Measurements from ENCODE around the gene TRIP10.
"Not testable (repeated sequence)": the region's sequence is repeated elsewhere in the genome, so short reads cannot be mapped to it uniquely, and the experiment has no call there.

Gene TRIP10

DNA sequence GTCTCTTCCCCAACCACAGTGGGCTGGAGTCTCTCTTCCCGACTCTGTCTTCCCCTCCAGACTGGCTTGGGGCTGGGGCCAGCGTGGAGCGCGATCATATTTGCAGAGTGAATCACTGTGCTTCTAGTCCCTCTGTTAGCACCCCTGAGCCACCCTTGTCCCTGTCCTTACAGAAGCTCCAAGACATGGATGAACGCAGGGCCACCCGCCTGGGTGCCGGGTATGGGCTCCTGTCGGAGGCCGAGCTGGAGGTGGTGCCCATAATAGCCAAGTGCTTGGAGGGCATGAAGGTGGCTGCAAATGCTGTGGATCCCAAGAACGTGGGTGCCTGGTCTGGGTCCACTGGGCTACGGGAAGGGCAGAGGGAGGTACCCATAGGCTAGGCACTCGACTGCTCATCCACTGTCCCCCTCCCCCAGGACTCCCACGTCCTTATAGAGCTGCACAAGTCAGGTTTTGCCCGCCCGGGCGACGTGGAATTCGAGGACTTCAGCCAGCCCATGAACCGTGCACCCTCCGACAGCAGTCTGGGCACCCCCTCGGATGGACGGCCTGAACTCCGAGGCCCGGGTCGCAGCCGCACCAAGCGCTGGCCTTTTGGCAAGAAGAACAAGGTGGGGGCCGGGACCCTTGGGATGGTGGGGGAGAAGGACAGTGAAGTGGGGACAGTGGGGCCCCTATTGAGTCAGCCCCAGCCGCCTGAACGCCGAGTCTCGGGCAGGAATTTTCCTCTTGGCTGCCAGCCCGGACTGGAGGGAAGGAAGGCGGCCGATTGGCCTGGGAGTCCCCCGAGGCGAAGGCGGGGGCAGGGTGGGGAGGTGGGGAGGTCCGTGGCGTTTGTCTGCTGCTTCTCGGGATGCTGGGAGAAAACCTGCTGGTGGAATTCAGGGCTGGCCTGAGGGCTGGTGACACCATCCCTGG lies 5.2 kb downstream of the TRIP10 start:
- FAIRE-seq: no peak

DNA sequence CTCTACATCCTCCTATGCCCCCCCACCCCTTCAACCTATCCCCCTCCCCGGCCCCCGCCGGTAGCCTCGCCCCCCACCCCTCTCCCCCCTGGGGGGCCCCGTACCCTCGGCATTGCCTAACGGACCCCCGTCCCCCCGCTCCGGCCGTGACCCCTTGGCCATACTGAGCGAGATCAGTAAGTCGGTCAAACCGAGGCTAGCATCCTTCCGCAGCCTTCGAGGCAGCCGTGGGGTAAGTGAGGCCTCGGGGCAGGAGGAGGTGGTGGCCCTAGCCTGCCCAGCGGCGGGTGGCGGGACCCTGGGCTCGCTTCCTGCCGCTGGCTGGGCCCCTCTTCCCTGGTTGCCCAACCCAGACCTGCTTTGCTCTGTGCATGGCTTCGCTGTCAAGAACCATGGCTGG lies 6.5 kb downstream of the TRIP10 start:
- no peak for FAIRE-seq

DNA sequence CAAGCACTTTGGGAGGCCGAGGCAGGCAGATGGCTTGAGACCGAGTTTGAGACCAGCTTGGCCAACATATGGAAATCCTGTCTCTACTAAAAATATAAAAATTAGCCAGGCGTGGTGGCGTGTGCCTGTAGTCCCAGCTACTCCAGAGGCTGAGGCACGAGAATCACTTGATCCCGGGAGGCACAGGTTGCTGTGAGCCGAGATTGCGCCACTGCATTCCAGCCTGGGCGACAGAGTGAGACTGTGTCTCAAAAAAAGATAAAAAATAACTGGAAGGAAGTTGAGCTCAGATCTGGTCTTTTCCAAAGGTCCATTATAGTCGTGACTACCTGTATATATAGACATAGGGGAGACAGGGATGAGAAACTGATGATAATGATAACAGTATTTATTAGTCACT lies 9.1 kb downstream of the TRIP10 start:
- not testable (repeated sequence) for FAIRE-seq

DNA sequence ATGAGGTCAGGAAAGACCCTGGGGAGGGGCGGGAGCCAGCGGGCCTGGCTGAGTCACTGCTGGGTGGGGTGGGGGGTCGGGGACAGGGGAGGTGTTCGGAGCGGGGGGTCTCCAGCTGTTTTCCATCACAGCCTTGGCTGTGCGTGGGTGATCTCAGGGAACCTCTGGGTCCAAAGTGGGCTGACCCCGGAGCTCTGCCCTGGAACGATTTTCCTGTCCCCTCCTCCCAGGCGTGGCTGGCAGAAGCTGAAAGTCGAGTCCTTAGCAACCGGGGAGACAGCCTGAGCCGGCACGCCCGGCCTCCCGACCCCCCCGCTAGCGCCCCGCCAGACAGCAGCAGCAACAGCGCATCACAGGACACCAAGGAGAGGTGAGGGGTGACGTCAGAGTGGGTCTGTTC lies 10.6 kb downstream of the TRIP10 start:
- FAIRE-seq: no peak

DNA sequence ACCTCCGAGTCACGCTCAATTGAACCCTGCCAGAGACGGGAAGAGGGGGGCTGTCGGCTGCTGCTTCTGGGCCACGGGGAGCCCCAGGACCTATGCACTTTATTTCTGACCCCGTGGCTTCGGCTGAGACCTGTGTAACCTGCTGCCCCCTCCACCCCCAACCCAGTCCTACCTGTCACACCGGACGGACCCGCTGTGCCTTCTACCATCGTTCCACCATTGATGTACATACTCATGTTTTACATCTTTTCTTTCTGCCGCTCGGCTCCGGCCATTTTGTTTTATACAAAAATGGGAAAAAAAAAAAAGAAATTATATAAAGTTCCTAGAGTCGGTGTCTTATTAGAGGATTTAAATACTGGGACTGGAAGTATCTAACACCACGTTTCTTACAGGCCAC lies 11.7 kb downstream of the TRIP10 start:
- FAIRE-seq: no peak

DNA sequence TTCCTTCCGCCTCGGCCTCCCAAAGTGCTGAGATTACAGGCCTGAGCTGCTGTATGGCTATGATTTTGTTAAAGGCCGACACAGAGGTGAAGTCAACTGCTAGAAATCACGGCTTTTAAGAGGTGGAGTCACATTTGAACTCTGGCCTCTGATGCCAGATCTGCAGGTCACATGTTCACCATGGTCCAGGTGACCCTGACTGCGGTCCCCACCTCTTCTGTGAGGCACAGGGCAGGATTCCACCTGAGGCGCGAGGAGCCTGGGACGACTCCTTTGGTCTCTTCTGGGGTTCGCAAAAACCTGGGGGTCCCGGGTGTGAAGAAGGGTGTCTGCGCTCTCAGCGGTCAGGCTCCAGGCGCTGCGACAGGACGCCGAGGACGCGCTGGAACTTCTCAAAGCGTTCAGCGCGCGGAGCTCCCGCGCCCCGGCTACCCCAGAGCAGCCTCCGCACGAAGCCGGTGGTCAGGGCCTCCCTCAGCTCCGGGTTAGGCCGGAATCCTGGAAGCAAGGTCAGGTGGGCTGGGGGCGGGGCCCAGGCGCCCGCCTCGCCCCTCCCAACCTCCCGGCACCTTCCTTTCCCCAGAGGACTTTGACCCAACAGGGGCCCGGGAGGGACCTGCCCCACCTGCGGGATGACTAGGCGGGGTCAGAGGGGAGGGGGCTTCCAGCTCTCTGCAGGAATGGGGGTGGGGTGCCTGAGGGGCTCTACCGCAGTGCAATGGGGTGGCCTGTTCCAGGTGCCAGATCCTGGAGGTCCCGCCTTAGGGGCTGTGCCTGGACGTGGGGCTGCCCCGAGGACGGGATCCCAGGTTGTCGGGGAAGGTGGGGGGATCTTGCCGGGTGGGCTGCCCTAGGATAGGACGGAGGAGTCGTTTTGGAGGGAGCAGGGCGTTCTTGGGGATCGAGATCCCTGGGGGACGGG lies 13.0 kb downstream of the TRIP10 start:
- no peak for FAIRE-seq

DNA sequence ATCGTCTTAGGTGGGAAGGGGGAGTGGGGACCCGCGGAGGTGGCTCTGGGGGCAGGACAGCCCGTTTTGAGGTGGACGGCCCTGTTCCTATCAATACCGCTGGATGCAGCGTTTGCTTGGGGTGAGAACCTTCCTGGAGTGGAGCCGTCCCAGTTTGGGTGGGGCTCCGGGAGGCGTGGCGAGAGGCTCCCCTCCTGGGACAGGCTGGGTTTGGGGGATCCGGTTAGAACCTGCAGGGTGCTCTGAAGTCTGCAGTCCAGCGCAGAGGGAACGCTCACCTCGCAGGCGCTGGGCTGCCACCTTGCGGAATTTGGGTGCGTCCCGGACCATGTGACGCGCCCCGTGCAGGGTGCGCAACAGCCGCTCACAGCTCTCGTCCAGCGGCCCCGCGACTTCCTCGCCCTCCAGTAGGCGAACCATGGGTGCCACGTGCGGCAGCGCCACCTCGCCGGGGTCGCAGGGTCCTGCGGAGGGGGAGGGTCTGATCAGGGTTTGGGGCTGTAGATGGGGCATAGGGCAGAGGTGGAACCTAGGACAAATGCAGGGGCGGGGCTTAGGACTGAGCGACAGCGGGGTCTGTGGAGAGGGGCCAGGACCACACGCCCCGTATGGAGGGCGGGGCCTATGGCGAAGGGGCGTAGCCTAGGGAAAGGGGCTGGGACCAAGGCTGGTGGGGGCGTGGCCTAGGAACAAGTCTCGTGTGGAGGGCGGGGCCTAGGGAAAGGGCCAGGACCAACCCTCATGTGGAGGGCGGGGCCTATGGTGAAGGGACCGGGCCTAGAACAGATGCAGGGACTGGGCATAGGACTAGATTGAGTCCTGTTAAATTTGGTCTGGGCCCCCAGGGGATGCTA lies 13.9 kb downstream of the TRIP10 start:
- peak; percentile 68 for FAIRE-seq

DNA sequence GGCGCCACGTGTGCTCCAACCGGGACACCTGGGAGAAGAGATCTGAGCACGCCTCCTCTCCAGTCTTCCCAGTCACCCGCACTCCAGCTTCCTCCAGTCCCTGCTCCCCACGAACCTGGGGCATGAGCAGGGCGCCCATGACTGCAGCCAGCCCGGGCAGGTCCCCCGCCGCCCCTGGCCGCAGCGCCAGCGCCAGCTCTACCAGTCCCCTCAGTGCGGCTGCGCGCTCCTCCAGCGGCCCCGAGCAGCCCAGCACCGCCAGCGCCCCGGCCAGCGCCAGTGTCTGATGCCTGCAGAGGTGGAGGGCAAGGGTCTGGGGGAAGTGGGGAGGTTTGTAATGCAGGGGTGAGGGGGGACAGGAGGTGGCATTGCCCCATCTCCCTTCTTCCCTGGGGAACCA lies 14.7 kb downstream of the TRIP10 start:
- FAIRE-seq: no peak

DNA sequence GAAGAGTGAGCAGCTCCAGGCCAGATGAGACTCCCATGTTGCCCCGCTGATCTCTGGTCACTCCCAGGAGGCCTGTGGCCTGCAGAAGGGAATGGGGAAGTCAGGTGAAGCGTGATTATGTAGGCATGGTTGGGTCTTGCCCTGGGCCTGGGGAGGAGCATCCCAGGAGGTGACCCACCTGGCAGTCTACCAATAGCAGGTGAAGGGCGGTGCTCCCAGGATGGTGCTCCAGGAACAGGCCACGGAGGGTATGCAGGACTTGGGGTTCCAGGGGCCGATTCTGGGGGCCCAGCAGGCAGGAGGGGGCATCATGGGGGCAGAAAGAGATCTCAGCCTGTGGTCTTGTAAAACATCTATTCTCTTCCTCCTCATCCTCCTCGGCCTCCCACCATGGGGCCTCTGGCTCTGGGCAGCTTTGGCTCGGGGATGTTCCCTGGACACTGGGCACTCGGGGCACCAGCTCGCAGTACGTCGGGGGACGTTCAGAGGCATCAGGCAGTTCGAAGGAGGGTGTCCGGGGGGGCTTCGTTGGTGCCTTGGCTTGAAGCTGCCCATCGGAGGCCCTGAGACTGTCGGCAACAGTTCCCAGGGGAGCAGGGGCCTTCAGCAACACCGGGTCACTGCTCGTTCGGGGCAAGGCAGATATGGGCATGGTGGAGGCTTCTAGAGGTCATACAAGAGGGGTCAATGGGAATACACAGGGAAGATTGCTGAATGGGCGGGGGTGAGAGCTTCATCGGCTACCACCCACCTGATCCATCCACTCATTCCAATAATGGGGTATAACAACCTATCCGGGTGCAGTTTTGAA lies 15.4 kb downstream of the TRIP10 start:
- no peak for FAIRE-seq

DNA sequence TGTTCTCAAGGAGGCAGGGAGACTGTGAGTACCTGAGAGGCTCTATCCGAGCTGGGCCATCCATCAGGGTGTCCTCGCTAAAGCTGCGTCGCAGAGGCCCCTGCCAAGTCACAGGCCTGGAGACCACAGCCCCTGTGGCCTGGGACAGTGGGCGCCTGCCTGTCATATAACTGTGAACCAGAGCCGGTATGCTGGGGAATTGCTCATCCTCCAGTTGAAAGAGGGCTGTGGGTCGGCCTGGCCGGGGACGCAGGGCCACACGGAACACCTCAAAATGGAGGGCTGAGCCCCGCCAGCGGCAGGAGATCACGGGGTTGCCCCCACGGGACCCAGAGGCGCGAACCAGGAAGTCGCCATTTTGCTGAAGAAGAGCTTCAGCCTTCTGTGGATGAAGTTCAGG lies 21.1 kb downstream of the TRIP10 start:
- FAIRE-seq: no peak

DNA sequence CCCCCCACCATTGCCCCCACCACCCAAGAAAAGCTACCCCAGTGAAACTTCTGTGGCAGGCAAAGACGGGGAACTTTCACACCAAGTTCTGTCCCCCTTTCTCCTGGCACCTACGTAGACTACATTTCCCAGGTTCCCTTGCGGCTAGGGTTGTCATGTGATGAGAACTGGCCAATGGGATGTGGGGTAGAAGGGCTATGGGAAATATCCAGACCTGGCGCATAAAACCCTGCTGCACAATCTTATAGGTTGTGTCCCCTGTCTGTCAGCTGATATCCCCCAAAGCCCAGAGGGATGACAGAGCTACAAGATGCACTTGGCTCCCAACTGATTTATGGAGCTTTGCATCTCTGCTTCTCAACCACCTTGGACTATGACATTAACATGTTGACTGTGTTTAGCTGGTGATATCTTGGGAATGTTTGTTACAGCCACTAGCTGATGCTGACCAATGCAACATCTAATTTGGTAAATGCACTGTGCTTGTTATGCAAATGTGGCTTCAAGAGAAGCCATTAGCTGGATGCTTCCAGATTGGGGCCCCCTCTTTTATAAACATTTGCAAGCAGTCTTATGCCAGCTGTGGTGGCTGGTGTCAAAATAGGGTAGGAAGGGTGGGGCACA lies 21.7 kb downstream of the TRIP10 start:
- FAIRE-seq: no peak

DNA sequence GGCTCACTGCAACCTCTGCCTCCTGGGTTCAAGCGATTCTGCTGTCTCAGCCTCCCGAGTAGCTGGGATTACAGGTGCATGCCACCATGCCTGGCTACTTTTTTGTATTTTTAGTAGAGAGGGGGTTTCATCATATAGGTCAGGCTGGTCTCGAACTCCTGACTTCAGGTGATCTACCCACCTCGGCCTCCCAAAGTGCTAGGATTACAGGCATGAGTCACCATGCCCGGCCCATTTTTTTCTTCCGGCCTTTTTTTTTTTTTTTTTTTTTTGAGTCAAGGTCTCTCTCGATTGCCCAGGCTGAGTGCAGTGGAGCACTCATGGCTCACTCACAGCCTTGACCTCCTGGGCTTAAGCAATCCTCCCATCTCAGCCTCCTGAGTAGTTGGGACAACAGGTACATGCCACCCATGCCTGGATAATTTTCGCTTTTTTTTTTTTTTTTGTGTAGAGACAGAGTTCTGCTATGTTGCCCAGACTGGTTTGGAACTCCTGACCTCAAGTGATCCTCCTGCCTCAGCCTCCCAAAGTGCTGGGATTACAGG lies 22.8 kb downstream of the TRIP10 start:
- FAIRE-seq: not testable (repeated sequence)

DNA sequence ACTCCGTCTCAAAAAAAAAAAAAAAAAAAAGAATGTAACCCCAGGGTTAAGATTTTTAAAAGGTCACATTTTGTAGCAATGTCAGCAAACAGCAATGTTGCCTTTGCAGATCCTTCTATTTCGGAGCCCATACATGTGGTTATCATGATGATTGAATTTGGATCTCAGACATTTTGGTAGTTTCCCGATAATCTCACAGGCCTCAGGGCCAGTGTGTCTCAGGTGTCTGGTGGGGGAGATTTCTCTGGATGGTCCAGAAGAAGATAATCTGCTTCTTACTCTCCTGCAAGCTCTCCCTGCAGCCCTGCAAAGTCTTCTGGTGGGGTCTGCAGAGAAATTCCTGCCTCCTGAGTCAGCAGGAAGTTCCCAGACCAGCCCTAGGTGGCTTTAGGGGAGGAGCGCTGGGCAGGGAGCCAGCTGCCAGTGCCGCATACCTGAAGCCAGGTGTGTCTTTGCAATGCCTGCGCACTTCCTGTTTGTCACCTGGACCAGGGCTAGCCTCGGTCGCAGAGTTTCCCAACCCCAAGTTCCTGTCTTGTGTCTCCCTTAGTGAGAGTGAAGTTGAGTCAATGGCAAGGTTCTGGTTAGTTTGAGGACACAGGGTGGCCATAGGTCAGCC lies 26.4 kb downstream of the TRIP10 start:
- FAIRE-seq: no peak

DNA sequence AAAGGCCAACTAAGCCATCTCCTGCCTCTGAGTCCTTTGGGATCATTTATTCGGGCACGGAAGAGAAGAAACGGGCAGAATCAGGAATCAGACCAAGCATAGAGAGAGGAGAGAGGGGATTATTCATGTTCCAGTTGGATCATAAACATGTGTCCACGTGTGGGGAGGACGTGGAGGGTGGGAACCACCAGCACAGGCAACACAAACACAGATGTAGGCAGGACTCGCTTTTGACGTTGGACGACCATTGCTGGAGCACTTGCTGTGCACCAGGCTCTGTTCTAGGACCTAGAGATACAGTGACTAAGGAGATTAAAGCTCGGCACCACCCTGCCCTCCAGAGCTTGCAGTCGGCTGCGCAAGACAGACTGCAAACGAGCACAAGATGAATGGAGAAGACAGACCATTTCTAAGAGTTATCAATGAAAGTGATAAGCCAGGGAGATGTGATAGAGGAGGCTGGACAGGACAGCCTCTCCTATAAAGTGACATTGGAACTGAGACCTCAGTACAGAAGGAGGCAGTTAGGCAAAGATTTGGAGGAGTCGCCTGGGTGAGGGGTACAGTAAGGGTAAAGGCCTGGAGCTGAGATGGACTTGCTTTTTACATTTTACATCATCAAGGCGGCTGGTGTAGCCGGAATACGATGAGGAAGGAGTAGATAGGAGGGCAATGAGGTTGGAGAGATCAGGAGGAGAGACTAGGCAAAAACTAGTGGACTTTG lies 27.0 kb downstream of the TRIP10 start:
- FAIRE-seq: no peak

DNA sequence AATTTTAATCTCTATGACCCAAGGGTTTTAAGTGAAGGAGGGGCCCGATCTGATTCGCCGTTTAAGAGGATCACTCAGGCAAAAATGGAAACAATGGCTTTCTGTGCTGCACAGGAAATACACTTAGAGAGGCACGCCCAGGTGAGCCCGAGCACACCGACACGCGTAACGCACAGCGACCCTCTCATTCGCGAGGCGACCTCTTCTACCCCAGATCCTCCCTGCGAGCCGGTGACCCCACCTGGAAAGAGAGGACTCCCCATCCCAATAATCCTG lies 27.5 kb downstream of the TRIP10 start:
- FAIRE-seq: no peak

DNA sequence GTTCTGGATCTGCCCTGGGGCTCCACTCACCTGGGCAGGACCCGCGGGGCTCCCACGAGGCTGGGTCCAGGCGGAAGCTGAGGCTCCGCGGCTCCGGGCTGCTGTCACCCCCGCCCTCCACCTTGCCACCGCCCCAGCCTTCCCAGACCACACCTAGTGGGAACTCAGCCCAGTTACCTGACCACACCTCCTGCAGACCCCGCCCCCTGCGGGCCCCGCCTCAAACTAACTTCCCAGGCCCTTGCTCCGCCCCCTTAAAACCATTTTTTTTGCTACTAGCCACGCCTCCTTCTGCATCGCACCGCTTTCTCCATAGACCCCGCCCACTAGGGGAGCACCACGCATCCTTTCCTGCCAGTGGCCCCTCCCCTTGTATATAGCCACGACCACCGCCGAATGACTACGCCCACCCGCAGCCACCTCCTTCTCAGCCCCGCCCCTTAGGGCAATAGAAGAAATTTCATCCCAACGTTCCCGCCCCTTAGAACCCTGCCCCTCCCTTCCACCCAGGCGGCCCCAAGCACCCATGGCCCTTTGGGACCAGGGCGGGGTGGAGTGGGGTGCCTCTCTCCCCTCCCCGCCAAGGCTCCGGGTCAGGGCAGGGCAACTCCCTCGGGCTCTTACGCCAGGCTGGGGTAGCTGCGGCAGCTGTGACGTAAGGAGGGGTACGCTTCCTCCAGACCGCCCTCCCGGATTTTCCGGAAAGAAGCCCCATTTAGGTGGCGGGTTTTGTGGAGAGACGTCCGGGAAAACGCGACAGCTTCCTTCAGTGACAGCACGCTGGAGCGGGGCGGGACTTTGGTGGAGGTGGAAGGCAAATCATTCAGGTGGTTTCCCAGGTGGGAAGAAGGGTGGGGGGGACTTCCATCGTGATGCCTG lies 28.1 kb downstream of the TRIP10 start, which contains the start of gene SH2D3A:
TSS of gene SH2D3A (minus strand) at position 79 of the 879 bp plus-strand sequence. CDS start 3,687 bp downstream, outside the sequence.
- FAIRE-seq: no peak

DNA sequence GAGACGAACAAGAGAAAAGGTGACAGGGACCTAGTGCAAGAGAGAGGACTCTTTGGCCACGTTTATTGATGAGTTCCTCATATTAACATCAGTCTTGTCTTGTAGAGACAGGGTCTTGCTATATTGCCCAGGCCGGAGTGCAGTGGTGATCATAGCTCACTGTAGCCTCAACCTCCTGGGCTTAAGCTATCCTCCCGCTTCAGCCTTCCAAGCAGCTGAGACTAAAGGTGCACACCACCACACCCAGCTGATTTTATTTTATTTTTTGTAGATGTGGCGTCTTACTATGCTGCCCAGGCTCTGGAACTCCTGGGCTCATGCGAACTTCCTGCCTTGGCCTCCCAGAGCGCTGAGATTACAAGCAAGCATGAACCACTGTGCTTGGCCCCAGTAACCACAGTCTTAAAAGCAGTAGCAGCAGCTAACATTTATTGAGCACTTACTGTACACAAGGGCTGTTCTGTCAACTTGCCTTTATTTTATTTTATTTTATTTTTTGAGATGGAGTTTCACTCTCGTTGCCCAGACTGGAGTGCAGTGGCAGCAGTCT lies 28.8 kb downstream of the TRIP10 start:
- no peak for FAIRE-seq

DNA sequence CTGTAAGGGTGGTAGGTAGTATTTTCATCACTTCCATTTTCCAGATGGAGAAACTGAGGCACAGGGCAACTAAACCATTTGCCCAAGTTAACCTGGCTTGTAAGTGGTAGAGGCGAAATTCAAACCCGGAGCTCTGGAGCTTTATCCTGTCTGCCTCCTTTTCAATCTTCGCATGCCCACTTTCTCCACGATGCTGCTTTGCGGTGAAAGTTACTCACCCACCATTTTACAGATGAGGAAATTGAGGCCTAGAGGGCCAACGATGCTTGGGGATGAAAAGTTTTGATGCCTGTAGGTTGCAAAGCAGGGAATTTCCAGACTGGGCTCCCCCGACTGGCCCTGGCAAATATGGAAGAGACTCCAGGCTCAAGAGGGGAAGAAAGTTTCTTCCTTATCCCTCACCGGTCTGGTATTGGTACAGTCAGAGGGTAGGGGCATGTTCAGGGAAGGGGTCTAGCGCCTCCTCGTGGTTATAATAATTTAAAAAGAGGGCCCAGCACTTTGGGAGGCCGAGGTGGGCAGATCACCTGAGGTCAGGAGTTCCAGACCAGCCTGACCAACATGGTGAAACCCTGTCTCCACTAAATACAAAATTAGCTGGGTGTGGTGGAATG lies 29.6 kb downstream of the TRIP10 start:
- no peak for FAIRE-seq
